Right cardiac atrium (tissue), 5 donors: ENCODE data around the gene UNC5C. TPM values are rescaled to one million over a fixed set of nuclear protein-coding genes. Genes with fewer than 3 reads are reported as not detected.
A peak's percentile ranks its signal among the peaks of the same experiment; 100 is the strongest.

Experiments
- ATAC-seq, 2 donors: fragments of 200-7000 bp; cut with Tn5 transposase; one replicate each; pipeline versions ENCODE4 v1.8.0 to v1.9.1; 2020; ENCODE audit warnings: moderate library complexity in 2 of 2, mild to moderate bottlenecking in 1 of 2
- DNase-seq, 3 donors: peaks; one replicate each; pipeline ENCODE4 v3.0.0-alpha.2; 2020
- H3K27ac ChIP-seq: one replicate; pipeline ENCODE4 v1.5.1; 2013; ENCODE audit warnings: mild to moderate bottlenecking, low read length, control low read depth, moderate library complexity
- H3K27me3 ChIP-seq: one replicate; pipeline ENCODE4 v1.6.1; 2013; ENCODE audit not compliant: control insufficient read depth, insufficient read depth
- H3K4me1 ChIP-seq: one replicate; pipeline ENCODE4 v1.6.1; 2013; ENCODE audit warnings: low read length; ENCODE audit not compliant: control insufficient read depth, insufficient read depth
- H3K4me3 ChIP-seq: one replicate; pipeline ENCODE4 v1.5.1; 2013; ENCODE audit warnings: low read length, control low read depth
- H3K9me3 ChIP-seq: one replicate; pipeline ENCODE4 v1.6.1; 2013; ENCODE audit warnings: low read length; ENCODE audit not compliant: control insufficient read depth
- WGBS: extraction: QIAGEN DNeasy Blood & Tissue Kit; methylation state at CpG from one replicate; pipeline ENCODE4 v1.1.7; 2013; 5-methylcytosine and 5-hydroxymethylcytosine counted together
- intact Hi-C, 4 donors: fragments of 100-400 bp; cut with DNase I; formaldehyde crosslinking; loops; one replicate each; pipeline versions ENCODE4 v1.11.0 to v1.14.0; 2022 to 2023
- polyA plus RNA-seq: library from polyadenylated mRNA; stranded (reverse); fragments of 200-250 nt; gene quantifications from one replicate; pipeline ENCODE4 v1.2.3, GENCODE V29; 2013
- total RNA-seq, 4 donors: library from RNA; stranded (reverse); fragmentation: NEBNext Ultra II Directional; extraction: Animal tissue kit (Norgen Biotek cat#: 25700); gene quantifications; one replicate each; pipeline ENCODE4 v1.2.1, GENCODE V29; 2021
- donor health status: healthy with polysubstance abuse.
- donor health status: DM: no; HTN: yes; CAD: no.
- donor health status: DM: no; HTN: no; CAD: no.
- donor health status: DM: no; HTN: yes; CAD: no; lungs with severe emphysema.
- donor health status: DM: yes; HTN: yes; CAD: no.

Gene UNC5C
- total and polyA plus RNA-seq, 5 donors = 1.3 to 8.4 (median 5.8) TPM

- no peak overlapping the region for H3K4me3 ChIP-seq
- DNase-seq = no peak
- no peak overlapping the region for H3K27ac ChIP-seq
- peaks cover 3% of the 10 kb centered on the region for H3K4me1 ChIP-seq
- intact Hi-C loops = no loop called here
- no peaks in the 10 kb centered on the region for H3K27me3 ChIP-seq
- ATAC-seq = no peak
- WGBS = 91% methylated on average over 9 of the region's 9 CpGs
- H3K9me3 ChIP-seq = no peaks in the 10 kb centered on the region
Measured at GRCh38 chr4:95533254-95533653, 15.5 kb downstream of the UNC5C start.

GRCh38 chr4:95532305-95532704, 16.5 kb downstream of the UNC5C start:
- intact Hi-C loops = no loop called here
- Histone ChIP-seq H3K4me3 (no peak overlapping the region), H3K4me1 (peaks cover 3% of the 10 kb centered on the region), H3K27ac (no peak overlapping the region), H3K9me3 (no peaks in the 10 kb centered on the region), H3K27me3 (no peaks in the 10 kb centered on the region)
- no peak for DNase-seq
- no peak for ATAC-seq
- 85% methylated on average over 3 of the region's 3 CpGs for WGBS

- H3K9me3 ChIP-seq = no peaks in the 10 kb centered on the region
- H3K27me3 ChIP-seq = no peaks in the 10 kb centered on the region
- H3K27ac ChIP-seq = no peak overlapping the region
- DNase-seq (no peak), ATAC-seq (no peak)
- H3K4me3 ChIP-seq = no peak overlapping the region
- WGBS = 59% methylated on average over 1 of the region's 1 CpG
- intact Hi-C loops = no loop called here
- peaks cover 3% of the 10 kb centered on the region for H3K4me1 ChIP-seq
Measured at GRCh38 chr4:95531141-95531540, 17.6 kb downstream of the UNC5C start.

DNA sequence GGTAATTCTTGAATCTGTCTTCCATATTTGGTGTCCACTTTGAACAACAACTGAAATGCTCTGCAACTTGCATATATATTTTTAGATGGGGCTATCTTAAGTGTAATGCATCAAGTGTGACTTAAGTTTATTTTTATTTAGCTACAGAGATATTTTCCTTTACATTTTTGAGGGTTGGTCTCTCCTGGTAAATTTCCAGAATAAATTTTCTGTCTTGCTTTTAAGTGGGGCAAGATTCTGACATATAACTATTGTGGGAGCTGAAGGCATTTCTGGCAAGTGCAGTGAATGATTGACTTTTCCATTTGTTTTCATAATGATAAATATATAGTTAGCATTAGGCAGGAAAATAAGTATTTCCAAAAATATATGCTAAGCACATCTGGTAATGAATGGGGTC, 18.8 kb downstream of the UNC5C start:
- no peak for DNase-seq
- Histone ChIP-seq H3K9me3 (no peaks in the 10 kb centered on the region), H3K27me3 (no peaks in the 10 kb centered on the region), H3K4me3 (no peak overlapping the region), H3K27ac (no peak overlapping the region), H3K4me1 (peaks cover 3% of the 10 kb centered on the region)
- intact Hi-C loops = no loop called here
- no peak for ATAC-seq

DNA sequence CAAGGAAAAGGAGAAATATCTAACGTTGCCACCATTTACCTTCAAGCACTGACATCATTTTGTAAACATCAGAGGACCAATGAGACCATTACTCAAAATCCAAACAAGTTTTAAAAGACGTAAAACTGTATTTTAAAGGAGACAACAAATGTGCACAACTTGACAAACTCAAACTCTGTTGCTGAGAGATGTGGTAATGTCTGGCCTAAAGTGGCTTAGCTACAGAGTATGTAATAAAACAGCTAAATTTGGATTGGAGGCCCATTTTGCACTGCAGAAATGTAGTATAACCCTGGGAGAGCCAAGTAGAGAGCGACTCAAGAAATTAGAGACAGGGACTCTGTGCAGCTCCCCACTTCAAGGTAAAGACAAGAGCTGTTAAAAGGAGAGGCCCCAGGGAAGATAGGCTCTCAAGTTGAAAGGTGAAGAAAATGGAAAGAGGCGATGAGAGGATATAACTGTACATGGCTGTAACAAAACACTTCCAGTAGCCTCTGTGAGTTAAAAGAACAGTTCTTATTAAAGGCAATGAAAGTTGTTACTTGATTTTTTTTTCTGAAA, 20.3 kb downstream of the UNC5C start:
- Histone ChIP-seq H3K4me3 (no peak overlapping the region), H3K27me3 (no peaks in the 10 kb centered on the region), H3K4me1 (peaks cover 3% of the 10 kb centered on the region), H3K9me3 (no peaks in the 10 kb centered on the region), H3K27ac (no peak overlapping the region)
- DNase-seq (no peak), ATAC-seq (peak; percentile 66 to 81)
- intact Hi-C loops = no loop called here
- WGBS = 58% methylated on average over 4 of the region's 4 CpGs

DNA sequence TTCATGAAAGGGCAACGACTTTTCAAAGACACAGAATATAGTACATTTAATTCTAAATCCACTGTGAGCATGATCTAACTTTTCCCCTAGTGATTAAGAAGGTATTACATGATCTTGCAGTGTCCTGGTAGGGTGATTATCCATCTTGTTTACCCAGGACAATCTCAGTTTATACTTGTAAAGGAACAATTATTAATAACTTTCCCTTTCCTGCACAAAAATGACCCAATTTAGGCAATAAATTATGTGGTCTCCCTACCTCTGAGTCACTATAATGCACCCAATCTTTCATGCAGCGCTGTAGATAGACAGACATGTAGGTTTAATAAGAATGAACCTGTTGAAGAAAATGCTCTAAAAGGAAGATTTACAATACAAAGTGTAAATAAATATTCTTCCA, 22.7 kb downstream of the UNC5C start:
- Histone ChIP-seq H3K9me3 (no peaks in the 10 kb centered on the region), H3K4me1 (peaks cover 3% of the 10 kb centered on the region), H3K27me3 (no peaks in the 10 kb centered on the region), H3K27ac (no peak overlapping the region), H3K4me3 (no peak overlapping the region)
- 80% methylated on average over 2 of the region's 2 CpGs for WGBS
- intact Hi-C loops = no loop called here
- DNase-seq = no peak
- ATAC-seq = no peak

DNA sequence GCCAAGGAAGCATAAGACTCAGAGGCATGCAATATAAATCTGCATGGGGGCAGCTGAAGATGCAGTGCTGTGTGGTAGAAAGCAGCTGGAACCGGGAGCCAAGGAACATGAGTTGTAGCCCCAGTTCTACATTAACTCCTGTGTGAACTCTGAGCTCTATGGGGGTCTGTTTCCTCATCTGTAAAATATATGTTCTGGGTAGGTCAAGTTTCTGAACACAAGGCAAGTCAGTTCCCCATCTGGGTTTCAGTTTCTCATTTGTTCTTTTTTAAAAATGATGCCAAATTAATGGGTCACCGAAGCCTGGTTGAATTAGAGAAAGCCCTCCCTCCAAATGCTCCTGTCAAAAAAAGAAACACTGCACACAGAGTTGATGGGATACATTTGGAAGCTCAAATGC, 24.0 kb downstream of the UNC5C start:
- H3K27me3 ChIP-seq = no peaks in the 10 kb centered on the region
- ATAC-seq = no peak
- DNase-seq = no peak
- H3K4me1 ChIP-seq = peaks cover 3% of the 10 kb centered on the region
- 63% methylated on average over 2 of the region's 2 CpGs for WGBS
- intact Hi-C loops = no loop called here
- H3K4me3 ChIP-seq = no peak overlapping the region
- H3K27ac ChIP-seq = no peak overlapping the region
- no peaks in the 10 kb centered on the region for H3K9me3 ChIP-seq

GRCh38 chr4:95524184-95524583, 24.6 kb downstream of the UNC5C start:
- no peaks in the 10 kb centered on the region for H3K9me3 ChIP-seq
- H3K27me3 ChIP-seq = no peaks in the 10 kb centered on the region
- WGBS = 37% methylated on average over 1 of the region's 1 CpG
- DNase-seq (no peak), ATAC-seq (no peak)
- intact Hi-C loops = no loop called here
- H3K4me3 ChIP-seq = no peak overlapping the region
- no peak overlapping the region for H3K27ac ChIP-seq
- no peaks in the 10 kb centered on the region for H3K4me1 ChIP-seq

DNA sequence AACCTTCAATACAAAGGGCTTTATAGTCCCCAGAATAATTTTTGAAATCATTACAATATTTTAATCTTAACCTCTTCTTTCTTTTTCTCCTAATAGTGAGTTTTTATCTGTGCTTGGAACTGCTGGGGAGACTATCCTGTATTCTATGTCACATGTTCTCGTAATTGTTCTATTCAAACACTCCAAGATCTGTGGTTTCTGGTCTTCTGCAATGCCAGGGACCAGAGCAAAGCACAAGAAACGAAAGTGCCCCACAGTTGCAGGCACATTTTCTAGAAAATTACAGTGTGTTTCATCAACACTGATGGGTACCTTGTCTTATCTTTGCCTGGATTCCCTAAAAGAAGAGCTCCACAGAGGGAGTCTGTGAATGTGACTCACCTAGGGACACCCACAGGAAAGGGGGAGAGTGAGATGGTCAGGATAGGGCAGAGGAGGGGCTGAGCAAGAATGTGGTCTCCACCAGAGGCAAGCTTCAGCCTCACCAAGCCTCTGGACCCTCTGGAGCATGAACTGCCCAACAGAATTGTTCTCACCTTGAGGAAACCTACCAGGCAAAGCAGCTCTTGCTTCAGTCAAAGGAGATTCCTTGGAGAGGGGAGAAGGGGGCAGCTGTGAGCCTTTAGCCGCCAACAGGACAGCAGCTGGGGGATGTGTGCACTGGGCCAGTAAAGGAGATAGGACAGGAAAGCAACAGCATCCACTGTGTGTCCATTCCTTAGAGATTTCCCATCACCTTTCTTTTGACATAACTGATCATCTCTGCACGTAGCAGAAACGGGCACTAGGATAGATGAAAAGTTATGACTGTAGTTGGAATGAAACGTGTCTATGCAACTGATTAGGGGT, 25.9 kb downstream of the UNC5C start:
- H3K27ac ChIP-seq = no peak overlapping the region
- H3K9me3 ChIP-seq = no peaks in the 10 kb centered on the region
- WGBS = 78% methylated on average over 6 of the region's 6 CpGs
- intact Hi-C loops = no loop called here
- DNase-seq = no peak
- H3K4me3 ChIP-seq = no peak overlapping the region
- no peak for ATAC-seq
- no peaks in the 10 kb centered on the region for H3K4me1 ChIP-seq
- no peaks in the 10 kb centered on the region for H3K27me3 ChIP-seq

- Histone ChIP-seq H3K27me3 (no peaks in the 10 kb centered on the region), H3K9me3 (no peaks in the 10 kb centered on the region), H3K4me3 (no peak overlapping the region), H3K4me1 (peaks cover 2% of the 10 kb centered on the region), H3K27ac (no peak overlapping the region)
- no peak for DNase-seq
- no peak for ATAC-seq
- intact Hi-C loops = no loop called here
- 55% methylated on average over 7 of the region's 7 CpGs for WGBS
Measured at GRCh38 chr4:95517576-95518345, 31.0 kb downstream of the UNC5C start.

DNA sequence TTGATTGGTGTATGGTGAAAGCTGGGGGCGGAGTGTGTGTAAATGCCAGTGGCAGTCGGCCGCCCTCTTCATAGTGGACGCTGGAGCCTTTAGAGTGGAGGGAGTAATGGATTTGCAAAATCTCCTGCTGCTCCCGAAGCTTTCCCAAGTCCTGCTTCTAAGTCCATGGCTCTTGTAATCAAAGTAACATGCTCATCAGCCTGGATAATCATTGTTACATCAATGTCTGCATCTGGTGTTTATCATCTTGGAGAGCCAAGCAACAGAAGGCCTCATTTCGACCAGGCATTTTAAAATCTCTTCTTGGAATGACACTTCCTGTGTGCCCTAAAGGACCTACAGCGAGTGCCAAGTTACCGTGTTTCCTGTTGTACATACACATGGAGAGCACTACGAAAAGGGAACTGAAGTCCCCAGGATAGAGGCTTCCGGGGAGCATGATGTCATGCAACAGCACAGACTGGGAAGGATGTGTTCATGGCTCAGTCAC, 32.2 kb downstream of the UNC5C start:
- intact Hi-C loops = no loop called here
- Histone ChIP-seq H3K27ac (peak overlapping the region; percentile 37), H3K4me3 (peak overlapping the region; percentile 15), H3K9me3 (no peaks in the 10 kb centered on the region), H3K4me1 (peaks cover 2% of the 10 kb centered on the region), H3K27me3 (no peaks in the 10 kb centered on the region)
- DNase-seq (peak in 1 of 3 donors; percentile 14), ATAC-seq (peak; percentile 59 to 78)
- WGBS = 67% methylated on average over 10 of the region's 10 CpGs
